NCI-H1105 treated with DMSO at 0.1 percent for 48 hours (cell line): Measurements from ENCODE around the gene LRRC3C.
"Not testable (repeated sequence)": the region's sequence is repeated elsewhere in the genome, so short reads cannot be mapped to it uniquely, and the experiment has no call there.

Experiments
- DNase-seq: peaks from one replicate; lab custom pipeline; 2025; lab: John Stamatoyannopoulos, UW

Gene LRRC3C

GRCh38 chr17:39927101-39927928 lies at the start of gene LRRC3C, which contains the start of gene ORMDL3:
Gene LRRC3C (plus strand): TSS chr17:39927732. CDS start chr17:39941524, 13,792 bp downstream.
Gene ORMDL3 (minus strand): TSS chr17:39927601. CDS start chr17:39924203, 3,398 bp downstream.
- peak; percentile 84 for DNase-seq

- not testable (repeated sequence) for DNase-seq
These were observed 41.4 kb upstream of the LRRC3C start for GRCh38 chr17:39886102-39886501.

DNA sequence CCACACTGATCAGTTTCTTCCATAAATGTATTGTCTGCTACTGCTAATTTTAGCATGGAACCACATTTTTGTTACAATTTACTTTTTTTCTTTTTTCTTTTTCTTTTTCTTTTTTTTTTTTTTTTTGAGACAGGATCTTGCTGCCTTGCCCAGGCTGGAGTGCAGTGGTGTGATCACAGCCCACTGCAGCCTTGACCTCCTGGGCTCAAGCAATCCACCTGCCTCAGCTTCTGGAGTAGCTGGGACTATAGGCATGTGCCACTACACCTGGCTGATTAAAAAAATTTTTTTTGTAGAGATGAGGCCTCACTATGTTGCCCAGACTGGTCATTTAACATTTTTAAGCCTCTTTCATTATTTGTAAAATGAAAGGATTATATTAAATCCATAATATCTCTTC lies 40.5 kb upstream of the LRRC3C start:
- no peak for DNase-seq

- DNase-seq = no peak
These were observed 38.3 kb upstream of the LRRC3C start for GRCh38 chr17:39889200-39889599.

DNA sequence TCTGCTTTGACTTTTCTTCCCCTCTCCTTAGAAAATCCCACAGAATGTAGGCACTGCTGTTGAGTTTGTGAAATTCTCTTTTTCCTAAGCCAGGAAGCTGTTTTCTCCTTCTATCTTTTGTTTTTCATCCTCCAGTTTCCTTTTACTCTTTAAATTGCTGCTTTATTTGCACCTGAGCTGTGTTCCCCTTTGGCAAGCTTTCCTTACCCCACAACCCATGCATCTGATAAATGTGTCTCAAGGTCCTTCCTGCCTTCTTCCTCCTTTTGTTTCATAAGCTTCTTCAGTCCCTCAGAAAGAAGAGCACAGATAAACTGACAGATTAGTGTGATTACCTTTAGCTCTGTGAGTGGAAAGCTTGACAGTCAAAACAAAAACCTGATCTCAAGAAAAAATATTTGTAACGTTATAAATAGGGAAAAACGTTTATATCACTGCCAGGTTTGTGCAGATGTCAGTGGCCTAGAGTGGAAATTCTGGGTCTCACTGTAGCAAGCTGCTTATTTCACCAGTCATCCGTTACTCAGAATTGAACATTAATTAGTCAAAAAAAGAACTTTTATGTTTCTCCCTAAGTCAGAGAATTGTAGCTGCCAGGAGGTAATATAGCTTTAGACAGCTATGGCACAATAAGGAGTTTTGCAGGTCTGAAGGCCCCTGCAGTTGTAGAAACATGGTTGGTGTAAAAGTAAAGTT lies 32.7 kb upstream of the LRRC3C start:
- DNase-seq = no peak

DNA sequence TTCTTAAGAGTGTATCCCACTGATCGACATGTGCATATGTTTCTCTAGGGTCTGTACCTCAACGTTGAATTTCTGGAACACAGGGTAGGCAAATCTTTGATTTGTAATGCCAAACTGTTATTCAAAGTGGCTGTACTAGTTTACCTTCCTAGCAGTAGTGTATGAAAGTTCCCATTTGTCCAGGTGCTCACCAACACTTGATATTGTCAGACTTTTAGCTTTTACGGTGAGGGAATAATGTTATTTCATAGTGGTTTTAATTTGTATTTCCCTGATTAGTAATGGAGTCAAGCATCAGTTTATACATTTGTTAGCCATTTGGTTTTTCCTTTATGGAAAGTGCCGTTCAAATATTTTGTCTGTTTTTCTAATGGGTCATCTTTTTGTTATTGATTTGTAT lies 29.4 kb upstream of the LRRC3C start:
- no peak for DNase-seq

- DNase-seq = no peak
These were observed 28.3 kb upstream of the LRRC3C start for GRCh38 chr17:39899215-39899614.

GRCh38 chr17:39902027-39902426 lies 25.5 kb upstream of the LRRC3C start:
- not testable (repeated sequence) for DNase-seq

DNA sequence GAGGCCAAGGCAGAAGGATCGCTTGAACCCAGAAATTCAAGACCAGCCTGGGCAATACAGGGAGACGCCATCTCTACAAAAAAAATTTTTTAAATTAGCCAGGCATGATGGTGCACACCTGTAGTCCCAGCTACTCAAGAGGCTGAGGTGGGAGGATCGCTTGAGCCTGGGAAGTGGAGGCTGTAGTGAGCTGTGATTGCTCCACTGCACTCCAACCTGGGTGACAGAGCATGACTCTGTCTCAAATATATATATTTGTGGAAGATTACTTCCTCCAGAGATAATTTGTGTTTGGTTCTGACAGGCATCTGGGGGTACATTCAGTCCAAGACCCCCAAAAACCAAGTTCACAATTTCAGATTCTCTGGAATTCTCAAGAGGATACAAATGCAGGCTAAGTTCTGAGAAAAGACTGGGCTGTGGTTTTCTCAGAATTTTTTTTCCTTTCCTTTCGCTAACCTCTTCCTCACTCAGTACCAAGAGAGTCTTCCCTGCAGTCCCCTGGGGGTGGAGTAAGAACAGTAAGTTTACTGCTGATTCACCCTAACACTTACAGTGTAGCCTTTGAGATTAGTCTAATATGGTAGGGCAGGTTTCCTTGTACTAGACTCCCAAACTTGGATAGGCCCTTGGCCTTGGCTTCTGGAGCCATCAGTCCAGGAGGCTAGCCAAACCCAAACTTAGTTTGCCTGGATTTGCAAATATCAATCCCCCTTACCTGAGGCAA lies 24.2 kb upstream of the LRRC3C start:
- DNase-seq = no peak

- no peak for DNase-seq
These were observed 22.6 kb upstream of the LRRC3C start for GRCh38 chr17:39904990-39905288.

DNA sequence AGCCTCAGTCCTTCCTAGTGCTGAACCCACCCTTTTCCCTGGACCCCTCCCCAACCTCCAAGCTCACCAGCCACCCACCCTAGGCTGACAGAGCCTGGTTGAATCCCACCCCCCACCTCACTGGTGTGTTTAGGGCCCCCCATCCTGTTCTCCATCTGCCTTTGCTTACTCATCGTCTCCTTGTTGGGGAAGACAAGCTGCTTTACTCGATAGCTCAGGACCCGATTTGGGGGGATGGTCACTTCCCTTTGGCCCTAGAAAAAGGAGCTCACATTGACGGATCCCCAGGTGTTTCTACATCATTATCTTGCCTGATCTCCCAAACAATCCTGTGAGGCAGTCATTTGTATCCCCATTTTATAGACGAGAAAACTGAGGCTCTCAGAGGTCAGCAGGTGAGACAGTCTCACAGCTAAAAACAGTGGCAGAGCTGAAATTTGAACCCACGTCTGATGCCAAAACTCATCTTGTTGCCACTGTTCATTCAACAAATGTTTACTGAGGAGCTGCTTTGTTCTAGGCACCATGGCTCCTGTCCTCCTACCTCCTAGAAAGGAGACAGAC lies 18.7 kb upstream of the LRRC3C start:
- DNase-seq = no peak

GRCh38 chr17:39913989-39914388 lies 13.5 kb upstream of the LRRC3C start:
- DNase-seq = no peak

GRCh38 chr17:39915559-39915958 lies 12.0 kb upstream of the LRRC3C start:
- DNase-seq = no peak

DNA sequence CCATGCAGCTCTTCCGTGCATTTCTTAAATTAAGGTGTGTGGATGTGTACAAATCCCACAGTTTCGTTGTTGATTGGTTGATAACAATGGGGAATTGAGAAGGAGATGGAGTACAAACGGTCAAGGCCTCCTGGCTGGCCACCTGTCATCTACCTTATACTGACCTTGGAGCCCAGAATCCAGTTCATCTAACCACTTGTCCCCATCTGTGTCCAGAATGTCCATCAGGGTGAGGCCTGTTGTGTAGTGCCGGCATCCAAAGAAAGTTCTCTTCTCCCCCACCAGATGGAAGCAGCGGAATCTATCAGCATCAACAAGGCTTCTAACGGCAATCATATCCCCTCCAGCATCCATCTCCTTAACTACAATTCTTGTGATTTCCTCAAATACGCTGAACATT lies 10.6 kb upstream of the LRRC3C start:
- no peak for DNase-seq

GRCh38 chr17:39919087-39919683 lies 8.3 kb upstream of the LRRC3C start:
- no peak for DNase-seq

GRCh38 chr17:39920218-39921210 lies 7.0 kb upstream of the LRRC3C start:
- DNase-seq = no peak

GRCh38 chr17:39921323-39921722 lies 6.2 kb upstream of the LRRC3C start:
- DNase-seq = no peak

GRCh38 chr17:39922006-39922405 lies 5.5 kb upstream of the LRRC3C start:
- no peak for DNase-seq

- no peak for DNase-seq
These were observed 4.3 kb upstream of the LRRC3C start for GRCh38 chr17:39923230-39923629.

GRCh38 chr17:39923836-39924690 lies 3.5 kb upstream of the LRRC3C start:
- no peak for DNase-seq
